ENCODE data around the gene TNIK.

TNIK gene

GRCh38 chr3:171358181-171358880 is 101.9 kb downstream of the TNIK start:
- Mint-ChIP-seq H3K27me3 (ENCODE audit: low read depth, poor library complexity) (peaks cover 3% of the 10 kb centered on the region), H3K36me3 (ENCODE audit: low read depth) (no peaks in the 10 kb centered on the region), H3K4me1 (peaks cover 58% of the 10 kb centered on the region), H3K9me3 (no peaks in the 10 kb centered on the region), H3K4me3 (no peak overlapping the region), H3K27ac (no peak overlapping the region)
- TF ChIP-seq CTCF (IDR thresholded peaks at IDR 0.05) = no peak
- DNase-seq = no peak

- no peak for TF ChIP-seq CTCF (IDR thresholded peaks at IDR 0.05)
- no peak overlapping the region for H3K27ac Mint-ChIP-seq
- H3K4me3 Mint-ChIP-seq = no peak overlapping the region
- peaks cover 3% of the 10 kb centered on the region for H3K27me3 Mint-ChIP-seq (ENCODE audit: low read depth, poor library complexity)
- no peaks in the 10 kb centered on the region for H3K36me3 Mint-ChIP-seq (ENCODE audit: low read depth)
- peaks cover 58% of the 10 kb centered on the region for H3K4me1 Mint-ChIP-seq
- no peak for DNase-seq
- no peaks in the 10 kb centered on the region for H3K9me3 Mint-ChIP-seq
Measured at GRCh38 chr3:171357721-171358120, 102.5 kb downstream of the TNIK start.

- no peak for DNase-seq
- no peaks in the 10 kb centered on the region for H3K9me3 Mint-ChIP-seq
- no peak overlapping the region for H3K27ac Mint-ChIP-seq
- H3K4me3 Mint-ChIP-seq = no peak overlapping the region
- peaks cover 3% of the 10 kb centered on the region for H3K27me3 Mint-ChIP-seq (ENCODE audit: low read depth, poor library complexity)
- TF ChIP-seq CTCF (IDR thresholded peaks at IDR 0.05) = no peak
- H3K4me1 Mint-ChIP-seq = peaks cover 64% of the 10 kb centered on the region
- H3K36me3 Mint-ChIP-seq (ENCODE audit: low read depth) = no peaks in the 10 kb centered on the region
Measured at GRCh38 chr3:171356251-171356650, 104.0 kb downstream of the TNIK start.

GRCh38 chr3:171354706-171355582 is 105.3 kb downstream of the TNIK start:
- Mint-ChIP-seq H3K9me3 (no peaks in the 10 kb centered on the region), H3K36me3 (ENCODE audit: low read depth) (no peaks in the 10 kb centered on the region), H3K27me3 (ENCODE audit: low read depth, poor library complexity) (peaks cover 3% of the 10 kb centered on the region), H3K27ac (no peak overlapping the region), H3K4me3 (no peak overlapping the region), H3K4me1 (peaks cover 65% of the 10 kb centered on the region)
- TF ChIP-seq CTCF (IDR thresholded peaks at IDR 0.05) = no peak
- no peak for DNase-seq

GRCh38 chr3:171354049-171354705 is 106.0 kb downstream of the TNIK start:
- Mint-ChIP-seq H3K27me3 (ENCODE audit: low read depth, poor library complexity) (peaks cover 3% of the 10 kb centered on the region), H3K27ac (no peak overlapping the region)
- DNase-seq = no peak

More at GRCh38 chr3:171354049-171354705, 106.0 kb downstream of the TNIK start:
- Mint-ChIP-seq H3K4me3 (no peak overlapping the region), H3K4me1 (peaks cover 73% of the 10 kb centered on the region), H3K9me3 (no peaks in the 10 kb centered on the region), H3K36me3 (ENCODE audit: low read depth) (no peaks in the 10 kb centered on the region)
- no peak for TF ChIP-seq CTCF (IDR thresholded peaks at IDR 0.05)
